Activated T-cell treated with anti-CD3 and anti-CD28 coated beads, Interleukin-2, amount 50 U/mL, for 72 hours (primary cell): ENCODE measurements around the gene PEMT. TPM values are rescaled to one million over a fixed set of nuclear protein-coding genes. Genes with fewer than 3 reads are reported as not detected.

Experiments used
- ATAC-seq, 2 donors: fragments of 150-1000 bp; cut with Tn5 transposase; replicated peaks in 1 of 2; 2 replicates each; pipeline ENCODE4 v1.10.0; 2021; ENCODE audit warnings: moderate library complexity in 2 of 2, mild to moderate bottlenecking in 1 of 2
- DNase-seq, 2 donors: peaks; one replicate each; pipeline ENCODE4 v3.0.0; 2021 to 2022; ENCODE audit warnings: mixed read lengths in 1 of 2
- H3K27ac Mint-ChIP-seq: one replicate; pipeline ENCODE4 v1.8.0; 2022; ENCODE audit warnings: mild to moderate bottlenecking, moderate library complexity, mixed read lengths
- H3K27me3 Mint-ChIP-seq: one replicate; pipeline ENCODE4 v1.8.0; 2022; ENCODE audit warnings: low read depth, mixed read lengths
- H3K36me3 Mint-ChIP-seq, 2 donors: one replicate each; pipeline ENCODE4 v1.8.0; 2022; ENCODE audit warnings: mixed read lengths in 2 of 2, mild to moderate bottlenecking in 1 of 2; ENCODE audit not compliant: insufficient read depth in 2 of 2
- H3K4me1 Mint-ChIP-seq: one replicate; pipeline ENCODE4 v1.8.0; 2022; ENCODE audit warnings: low read depth, mixed read lengths
- H3K4me3 Mint-ChIP-seq, 2 donors: one replicate each; pipeline ENCODE4 v1.8.0; 2022; ENCODE audit warnings: mild to moderate bottlenecking in 2 of 2, mixed read lengths in 2 of 2, moderate library complexity in 2 of 2
- H3K9me3 Mint-ChIP-seq, 2 donors: one replicate each; pipeline ENCODE4 v1.8.0; 2022; ENCODE audit warnings: mixed read lengths in 2 of 2
- total RNA-seq, 2 donors: library from RNA; stranded (reverse); gene quantifications; one replicate each; pipeline ENCODE4 v1.2.3, GENCODE V29; 2022

The PEMT gene
- total RNA-seq, 2 donors from 2014 or later: 21.6 to 36.8 TPM

- ATAC-seq (no peak), DNase-seq (no peak)
- H3K36me3 Mint-ChIP-seq: peaks cover 3 to 9% of the 10 kb centered on the region in 2 donors
- H3K4me3 Mint-ChIP-seq: no peak overlapping the region
- H3K27me3 Mint-ChIP-seq: no peaks in the 10 kb centered on the region
- no peak overlapping the region for H3K27ac Mint-ChIP-seq
- H3K4me1 Mint-ChIP-seq: peaks cover 63% of the 10 kb centered on the region
- no peaks in the 10 kb centered on the region for H3K9me3 Mint-ChIP-seq
Observed at GRCh38 chr17:17485420-17485819, 106.1 kb downstream of the PEMT start.

GRCh38 chr17:17484451-17484899 lies 107.0 kb downstream of the PEMT start:
- Mint-ChIP-seq H3K27ac (no peak overlapping the region), H3K27me3 (no peaks in the 10 kb centered on the region), H3K4me1 (peaks cover 73% of the 10 kb centered on the region), H3K4me3 (peak overlapping the region; percentile 63 to 69), H3K9me3 (no peaks in the 10 kb centered on the region), H3K36me3 (peaks cover 3 to 9% of the 10 kb centered on the region in 2 donors)
- peak; percentile 99 to 100 for ATAC-seq
- DNase-seq: peak; percentile 76 to 78

- peaks cover 82% of the 10 kb centered on the region for H3K4me1 Mint-ChIP-seq
- H3K36me3 Mint-ChIP-seq: peaks cover 0 to 2% of the 10 kb centered on the region in 2 donors
- H3K27ac Mint-ChIP-seq: peak overlapping the region; percentile 40
- DNase-seq (no peak), ATAC-seq (no peak)
- no peak overlapping the region for H3K4me3 Mint-ChIP-seq
- H3K9me3 Mint-ChIP-seq: no peaks in the 10 kb centered on the region
- no peaks in the 10 kb centered on the region for H3K27me3 Mint-ChIP-seq
Observed at GRCh38 chr17:17481860-17482259, 109.6 kb downstream of the PEMT start.

DNA sequence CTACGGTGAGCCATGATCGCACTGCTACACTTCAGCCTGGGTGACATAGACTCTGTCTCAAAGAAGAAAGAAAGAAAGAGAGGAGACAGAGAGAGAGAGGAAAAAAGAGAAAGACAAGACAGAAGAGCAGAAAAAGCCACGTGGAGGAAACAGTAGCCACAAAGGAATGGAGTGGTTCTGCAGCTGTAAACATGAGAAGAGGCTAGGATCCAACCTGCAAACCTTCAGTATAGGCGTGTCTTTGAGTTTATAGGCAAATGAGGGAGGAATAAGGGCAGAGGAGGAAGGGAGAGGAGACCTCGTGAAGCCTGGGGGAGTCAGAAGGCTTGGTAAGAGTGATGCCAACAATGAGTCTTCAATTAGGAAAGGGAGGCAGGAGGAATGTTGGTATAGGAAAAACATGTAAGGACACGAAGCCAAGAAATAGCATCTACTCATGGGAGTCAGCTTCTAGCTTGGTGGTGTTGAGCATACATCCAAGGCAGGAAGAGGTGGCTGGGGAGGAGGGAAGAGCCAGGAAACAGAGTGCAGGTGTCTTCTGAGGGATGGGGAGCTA lies 110.8 kb downstream of the PEMT start:
- Mint-ChIP-seq H3K9me3 (no peaks in the 10 kb centered on the region), H3K4me3 (peak overlapping the region; percentile 39 to 78), H3K27ac (peak overlapping the region; percentile 84), H3K36me3 (peaks cover 0 to 2% of the 10 kb centered on the region in 2 donors), H3K4me1 (peaks cover 88% of the 10 kb centered on the region), H3K27me3 (no peaks in the 10 kb centered on the region)
- DNase-seq (no peak), ATAC-seq (no peak)

DNA sequence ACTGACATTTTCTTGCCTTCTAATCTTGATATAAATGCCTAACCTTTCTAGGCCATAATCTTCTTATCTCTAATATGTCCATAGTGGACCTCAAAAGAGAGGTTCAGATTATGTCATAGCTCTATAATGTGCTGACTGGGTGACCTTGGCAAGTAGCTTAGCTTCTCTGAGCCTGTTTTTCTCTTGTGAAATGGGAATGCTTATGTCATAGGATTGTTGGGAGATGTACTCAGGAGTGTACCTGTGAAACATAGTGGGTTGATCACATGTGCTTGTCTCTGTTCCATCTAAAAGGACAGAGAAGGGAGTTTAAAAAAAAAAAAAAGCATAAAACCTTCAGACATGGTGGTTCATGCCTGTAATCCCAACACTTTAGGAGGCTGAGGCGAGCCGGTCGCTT lies 112.3 kb downstream of the PEMT start:
- Mint-ChIP-seq H3K4me1 (peaks cover 82% of the 10 kb centered on the region), H3K36me3 (peaks cover 0 to 2% of the 10 kb centered on the region in 2 donors), H3K4me3 (peak overlapping the region in 1 of 2 donors; percentile 4), H3K27me3 (no peaks in the 10 kb centered on the region), H3K27ac (no peak overlapping the region), H3K9me3 (no peaks in the 10 kb centered on the region)
- DNase-seq: no peak
- no peak for ATAC-seq

DNA sequence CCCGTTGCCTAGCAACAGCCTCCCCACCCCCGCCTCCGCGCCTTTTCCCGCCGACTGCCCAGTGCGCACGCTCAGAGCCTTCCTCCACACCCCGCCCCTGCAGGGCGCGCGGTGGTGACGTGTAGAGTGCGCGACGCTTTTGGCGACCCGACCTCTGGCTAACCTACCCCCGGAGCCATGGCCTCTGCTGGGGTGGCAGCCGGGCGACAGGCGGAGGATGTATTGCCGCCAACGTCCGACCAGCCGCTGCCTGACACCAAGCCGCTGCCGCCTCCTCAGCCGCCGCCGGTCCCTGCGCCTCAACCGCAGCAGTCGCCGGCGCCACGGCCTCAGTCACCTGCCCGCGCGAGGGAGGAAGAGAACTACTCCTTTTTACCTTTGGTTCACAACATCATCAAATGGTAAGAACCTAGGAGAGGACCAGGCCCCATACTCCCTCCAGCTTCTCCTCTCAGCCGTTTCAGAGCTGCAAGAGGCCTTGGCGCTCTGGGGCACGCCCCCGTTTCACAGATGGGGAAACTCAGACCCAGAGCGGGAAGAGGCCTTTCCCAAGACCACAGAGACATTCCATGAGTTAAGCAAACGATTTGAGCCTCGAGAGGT lies 114.5 kb downstream of the PEMT start, which contains the start of gene MED9:
TSS of gene MED9 (plus strand) at position 136 of the 603 bp plus-strand sequence. CDS start at position 178, 42 bp downstream.
- no peaks in the 10 kb centered on the region for H3K9me3 Mint-ChIP-seq
- H3K36me3 Mint-ChIP-seq: peaks cover 0 to 2% of the 10 kb centered on the region in 2 donors
- DNase-seq (peak; percentile 96 to 97), ATAC-seq (peak; percentile 97)
- peak within 1 kb of the TSS; percentile 34 for H3K27ac Mint-ChIP-seq
- H3K27me3 Mint-ChIP-seq: no peaks in the 10 kb centered on the region
- peaks cover 66% of the 10 kb centered on the region for H3K4me1 Mint-ChIP-seq
- peak within 1 kb of the TSS; percentile 91 to 94 for H3K4me3 Mint-ChIP-seq

- Mint-ChIP-seq H3K4me1 (peaks cover 39% of the 10 kb centered on the region), H3K36me3 (peaks cover 0 to 2% of the 10 kb centered on the region in 2 donors), H3K9me3 (no peaks in the 10 kb centered on the region), H3K27me3 (no peaks in the 10 kb centered on the region), H3K27ac (no peak overlapping the region), H3K4me3 (no peak overlapping the region)
- ATAC-seq (no peak), DNase-seq (no peak)
Observed at GRCh38 chr17:17474341-17474740, 117.2 kb downstream of the PEMT start.

DNA sequence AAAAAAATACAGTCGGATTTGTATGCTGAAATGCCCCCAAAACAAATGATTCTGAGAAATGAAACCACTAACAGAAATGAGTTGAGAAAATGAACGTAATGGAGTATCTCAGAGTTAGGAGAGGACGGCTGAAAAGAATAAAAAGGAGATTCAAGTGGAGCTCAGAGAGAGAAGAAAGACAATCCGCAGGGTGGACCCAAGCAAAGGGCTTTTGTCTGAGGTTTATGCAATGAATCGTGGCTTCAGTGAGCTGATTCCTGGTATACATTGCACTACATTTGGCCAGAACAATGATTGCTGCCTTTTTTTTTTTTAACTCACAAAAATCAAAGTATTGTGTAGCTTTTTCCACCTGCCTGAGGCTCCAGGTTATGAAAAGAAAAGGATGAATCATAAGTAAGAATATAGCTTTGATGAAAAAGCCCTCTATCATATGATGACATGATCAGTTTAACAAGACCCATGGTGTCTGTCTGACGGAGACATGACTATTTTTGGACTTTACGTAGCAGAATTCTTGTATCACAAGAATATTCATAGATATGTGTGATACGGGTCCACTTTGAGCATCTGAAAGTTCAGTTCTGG lies 119.1 kb downstream of the PEMT start:
- Mint-ChIP-seq H3K27ac (peak overlapping the region; percentile 3), H3K4me1 (peaks cover 20% of the 10 kb centered on the region), H3K27me3 (no peaks in the 10 kb centered on the region), H3K36me3 (no peaks in the 10 kb centered on the region), H3K4me3 (peak overlapping the region; percentile 4 to 6), H3K9me3 (no peaks in the 10 kb centered on the region)
- no peak for DNase-seq
- no peak for ATAC-seq

GRCh38 chr17:17469996-17470395 lies 121.5 kb downstream of the PEMT start:
- no peak overlapping the region for H3K4me3 Mint-ChIP-seq
- H3K9me3 Mint-ChIP-seq: no peaks in the 10 kb centered on the region
- no peaks in the 10 kb centered on the region for H3K36me3 Mint-ChIP-seq
- H3K27me3 Mint-ChIP-seq: no peaks in the 10 kb centered on the region
- H3K4me1 Mint-ChIP-seq: peaks cover 6% of the 10 kb centered on the region
- no peak for DNase-seq
- H3K27ac Mint-ChIP-seq: no peak overlapping the region
- no peak for ATAC-seq

DNA sequence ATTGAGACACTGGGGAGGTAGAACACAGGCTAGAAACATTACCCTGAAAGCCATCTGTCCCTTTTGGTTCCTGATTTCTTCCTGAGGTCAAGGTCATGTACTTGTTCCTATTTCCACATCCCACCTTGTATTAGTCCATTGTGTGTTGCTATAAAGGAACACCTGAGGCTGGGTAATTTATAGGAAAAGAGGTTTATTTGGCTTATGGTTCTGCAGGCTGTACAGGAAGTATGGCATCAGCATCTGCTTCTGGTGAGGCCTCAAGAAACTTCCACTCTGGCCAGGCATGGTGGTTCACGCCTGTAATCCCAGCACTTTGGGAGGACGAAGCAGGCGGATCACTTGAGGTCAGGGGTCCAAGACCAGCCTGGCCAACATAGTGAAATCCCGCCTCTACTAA lies 122.2 kb downstream of the PEMT start:
- H3K4me1 Mint-ChIP-seq: peaks cover 6% of the 10 kb centered on the region
- no peak for DNase-seq
- H3K27me3 Mint-ChIP-seq: no peaks in the 10 kb centered on the region
- H3K36me3 Mint-ChIP-seq: no peaks in the 10 kb centered on the region
- H3K4me3 Mint-ChIP-seq: no peak overlapping the region
- no peak for ATAC-seq
- H3K9me3 Mint-ChIP-seq: no peaks in the 10 kb centered on the region
- no peak overlapping the region for H3K27ac Mint-ChIP-seq

DNA sequence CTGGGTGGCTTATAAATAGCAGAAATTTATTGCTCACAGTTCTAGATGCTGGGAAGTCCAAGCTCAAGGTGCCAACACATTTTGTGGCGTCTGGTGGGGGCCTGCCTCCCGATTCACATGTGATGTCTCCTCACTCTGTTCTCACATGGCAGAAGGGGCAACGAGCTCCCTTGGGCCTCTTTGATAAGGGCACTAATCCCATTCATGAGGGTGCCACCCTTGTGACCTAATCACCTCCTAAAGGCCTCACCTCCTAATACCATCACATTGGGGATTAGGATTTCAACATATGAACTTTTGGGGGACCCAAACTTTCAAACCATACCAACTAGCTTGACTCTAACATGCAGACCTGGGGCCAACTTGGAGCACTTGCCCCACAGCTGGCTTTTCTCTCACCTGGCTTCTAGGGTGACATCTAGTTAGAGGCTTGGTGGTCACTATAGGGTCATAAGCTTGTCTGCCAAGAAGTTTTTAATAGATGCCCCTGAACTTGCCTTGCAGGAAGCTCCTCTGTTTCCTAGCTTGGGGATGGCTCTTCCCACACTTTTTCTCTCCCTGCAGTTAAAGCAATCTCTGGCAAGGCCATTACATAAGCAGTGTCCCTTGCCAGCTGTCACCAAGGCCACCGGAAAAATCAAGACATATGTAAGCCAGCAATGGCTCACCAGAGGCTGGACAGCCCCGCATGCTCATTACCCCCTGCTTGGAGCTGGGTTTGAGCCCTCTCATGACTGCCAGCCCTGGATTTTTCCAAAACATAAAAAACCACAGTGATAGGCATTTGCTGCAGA lies 123.1 kb downstream of the PEMT start:
- H3K36me3 Mint-ChIP-seq: no peaks in the 10 kb centered on the region
- no peaks in the 10 kb centered on the region for H3K27me3 Mint-ChIP-seq

DNA sequence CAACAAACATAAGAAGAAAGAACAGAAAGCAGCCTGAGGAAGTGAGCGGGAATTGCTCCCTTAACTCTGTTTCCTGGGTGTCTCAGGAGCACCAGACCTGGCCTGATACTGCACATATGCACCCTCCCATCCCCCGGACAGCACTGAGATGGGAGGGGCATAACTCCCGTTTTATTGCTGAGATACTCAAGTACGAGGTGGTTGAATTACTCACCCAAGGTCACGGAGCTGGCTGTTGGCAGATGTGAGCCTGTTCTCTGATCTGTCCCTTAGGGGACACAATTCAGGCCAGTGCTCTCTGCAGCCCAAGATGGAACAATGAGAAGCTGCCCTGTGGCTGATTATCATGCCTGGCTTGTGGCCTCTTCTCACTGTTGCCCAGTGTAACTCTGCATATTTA lies 123.8 kb downstream of the PEMT start:
- Mint-ChIP-seq H3K4me3 (no peak overlapping the region), H3K27me3 (no peaks in the 10 kb centered on the region), H3K9me3 (no peaks in the 10 kb centered on the region), H3K4me1 (peaks cover 1% of the 10 kb centered on the region), H3K27ac (no peak overlapping the region), H3K36me3 (no peaks in the 10 kb centered on the region)
- ATAC-seq (no peak), DNase-seq (no peak)

More for the DNA sequence above, 123.1 kb downstream of the PEMT start:
- DNase-seq: no peak
- no peak for ATAC-seq
- no peak overlapping the region for H3K4me3 Mint-ChIP-seq
- H3K4me1 Mint-ChIP-seq: peaks cover 6% of the 10 kb centered on the region
- no peaks in the 10 kb centered on the region for H3K9me3 Mint-ChIP-seq
- no peak overlapping the region for H3K27ac Mint-ChIP-seq

GRCh38 chr17:17467016-17467415 lies 124.5 kb downstream of the PEMT start:
- no peaks in the 10 kb centered on the region for H3K4me1 Mint-ChIP-seq
- no peak for ATAC-seq
- no peak overlapping the region for H3K27ac Mint-ChIP-seq
- no peaks in the 10 kb centered on the region for H3K27me3 Mint-ChIP-seq
- H3K9me3 Mint-ChIP-seq: no peaks in the 10 kb centered on the region
- no peaks in the 10 kb centered on the region for H3K36me3 Mint-ChIP-seq
- DNase-seq: no peak
- no peak overlapping the region for H3K4me3 Mint-ChIP-seq
